Measurements from ENCODE around the gene RMDN2.

Gene RMDN2

DNA sequence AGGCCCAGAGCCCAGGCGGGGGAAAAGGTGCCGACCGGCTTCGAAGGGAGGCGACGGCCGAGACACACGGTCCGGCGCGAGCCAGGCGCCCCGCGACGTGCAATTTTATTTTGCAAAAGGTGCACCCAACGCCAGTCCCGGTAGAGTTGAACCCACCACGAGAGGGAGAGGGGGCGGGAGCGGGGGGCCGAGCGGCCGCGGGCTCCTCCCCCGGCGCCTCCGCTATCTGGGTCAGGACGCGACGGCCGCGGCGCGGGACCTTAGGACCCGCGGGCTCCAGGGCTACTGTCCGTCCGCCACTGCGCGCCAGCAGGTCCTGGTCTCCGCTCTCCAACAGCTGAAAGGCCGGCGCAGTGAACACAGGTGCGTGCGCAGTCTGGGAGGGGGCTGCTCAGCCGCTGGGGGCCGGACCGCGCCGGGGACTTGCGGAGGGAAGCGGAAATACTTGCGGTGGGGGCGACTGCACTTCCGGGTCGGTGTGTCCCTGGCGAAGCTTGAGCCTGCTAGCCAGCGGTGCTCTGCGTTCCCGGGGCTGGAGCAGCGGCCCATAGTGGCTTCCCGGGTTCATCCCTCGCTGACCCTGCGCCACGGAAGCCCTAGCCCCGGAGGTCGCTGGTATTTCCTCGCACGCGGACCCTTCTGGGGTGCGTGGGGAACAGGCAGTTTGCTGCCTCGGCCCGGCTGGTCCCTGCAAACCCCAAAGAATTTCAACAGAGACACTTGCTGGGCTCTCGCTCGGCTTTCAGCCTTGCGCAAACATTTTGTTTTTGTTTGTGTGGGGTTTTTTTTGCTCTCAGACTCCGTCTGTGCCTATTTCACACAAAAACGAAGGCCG lies at the start of gene RMDN2:
Gene RMDN2 (plus strand): TSS at position 225 of the 835 bp plus-strand sequence. CDS start 3,991 bp downstream, outside the sequence.
- peak; percentile 98 for DNase-seq

DNA sequence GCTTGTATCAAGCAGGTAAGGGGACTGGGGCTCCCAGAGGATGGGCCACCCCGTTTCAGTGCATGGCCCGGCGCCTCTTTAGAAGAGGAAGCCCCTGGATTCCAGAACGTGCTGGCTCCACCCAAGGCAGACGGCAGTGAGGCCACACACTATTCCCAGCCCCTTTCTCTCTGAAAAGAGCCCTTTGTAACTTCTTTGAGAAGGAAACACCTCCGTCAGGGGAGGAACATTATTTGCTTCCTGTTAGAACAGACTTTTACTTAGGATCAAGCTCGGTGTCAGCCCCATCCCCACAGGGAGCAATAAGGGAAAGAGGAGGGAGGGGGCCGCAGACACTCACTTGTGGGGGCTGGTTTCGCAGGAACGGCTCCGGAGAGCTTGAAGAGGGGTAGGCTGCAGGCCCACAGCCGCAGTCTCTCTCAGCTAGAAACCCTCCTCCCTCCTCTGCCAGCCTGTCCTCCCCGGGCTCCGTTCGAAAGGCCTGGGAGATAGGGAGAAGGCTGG lies 49.6 kb upstream of the RMDN2 start:
- DNase-seq: peak; percentile 49

GRCh38 chr2:37876227-37876626 lies 48.9 kb upstream of the RMDN2 start:
- DNase-seq: no peak

DNA sequence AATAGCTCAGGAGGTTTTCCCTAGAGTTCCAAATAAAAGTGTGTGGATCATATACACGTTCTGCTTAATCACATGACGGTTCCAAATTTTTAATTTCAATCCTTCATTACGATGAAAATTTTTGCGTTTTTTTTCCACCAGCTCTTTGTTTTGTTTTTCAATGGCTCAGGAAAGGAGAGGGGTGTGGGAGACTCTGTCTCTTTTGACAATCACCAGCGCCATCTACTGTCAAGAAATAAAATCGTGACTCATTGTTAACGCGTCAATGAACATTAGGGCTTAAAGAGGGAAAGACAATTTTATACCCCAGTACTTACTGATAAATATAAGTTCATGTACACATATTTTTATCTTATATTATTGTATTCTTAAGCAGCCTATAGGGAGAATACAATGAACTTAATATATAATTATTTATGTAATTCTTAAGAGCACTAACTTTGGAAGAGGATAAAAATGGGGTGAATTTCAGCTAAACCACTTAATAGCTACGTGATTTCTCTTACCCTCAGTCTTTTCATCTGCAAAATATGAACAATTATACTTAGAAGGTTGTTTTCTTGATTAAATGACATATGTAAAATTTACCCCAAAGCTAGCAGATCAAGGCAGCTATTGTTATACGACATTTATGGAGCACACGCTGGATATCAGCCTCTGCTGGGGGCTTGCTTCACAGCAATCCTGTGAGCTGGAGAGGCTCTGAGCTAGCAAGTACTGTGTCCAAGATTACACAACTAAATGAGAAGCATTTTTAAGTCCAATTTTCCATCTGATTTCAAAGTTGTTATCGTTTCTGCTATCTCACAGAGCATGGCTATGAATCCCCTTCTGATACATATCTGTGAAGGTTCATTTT lies 47.4 kb upstream of the RMDN2 start:
- DNase-seq: peak; percentile 81

- DNase-seq: no peak
Measured at GRCh38 chr2:37878536-37878935, 46.6 kb upstream of the RMDN2 start.

DNA sequence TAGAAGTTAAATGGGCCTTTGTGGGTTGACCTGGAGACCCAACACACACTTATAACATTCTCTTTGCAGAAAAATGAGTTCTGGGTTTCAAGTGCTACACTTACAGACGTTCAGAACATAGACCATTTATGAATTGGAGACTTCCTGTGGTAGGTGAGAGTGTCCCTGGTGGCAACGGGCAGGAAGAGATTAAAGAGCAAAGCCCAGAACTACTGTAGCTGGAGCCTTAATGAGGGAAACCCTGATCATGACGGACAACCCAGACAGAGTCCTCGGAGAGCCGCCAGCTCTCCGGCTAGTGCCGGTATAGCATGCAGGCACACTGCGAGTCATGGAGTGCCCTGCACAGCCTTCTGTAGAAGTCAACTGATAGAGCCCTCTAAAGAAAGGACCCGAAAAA lies 44.5 kb upstream of the RMDN2 start:
- DNase-seq: no peak

- no peak for DNase-seq
Measured at GRCh38 chr2:37881397-37881796, 43.7 kb upstream of the RMDN2 start.

DNA sequence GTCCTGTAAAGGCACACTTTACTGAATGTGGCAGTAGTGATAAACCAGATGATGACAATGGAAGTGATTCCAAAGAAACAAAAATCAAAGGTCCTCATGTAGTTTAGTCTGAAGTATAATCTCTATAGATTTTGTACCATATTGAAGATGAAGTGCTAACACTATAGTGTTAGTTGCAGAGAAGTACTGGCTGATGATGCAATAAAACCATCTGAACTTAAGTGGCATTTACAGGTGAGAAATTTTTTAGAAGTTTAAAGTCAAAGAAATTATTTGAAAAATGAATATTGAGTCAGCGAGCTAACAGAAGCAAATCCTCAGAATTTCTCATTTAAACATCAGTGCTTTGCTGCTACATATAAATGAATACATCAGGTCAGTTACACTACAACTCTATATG lies 43.1 kb upstream of the RMDN2 start:
- DNase-seq: no peak

DNA sequence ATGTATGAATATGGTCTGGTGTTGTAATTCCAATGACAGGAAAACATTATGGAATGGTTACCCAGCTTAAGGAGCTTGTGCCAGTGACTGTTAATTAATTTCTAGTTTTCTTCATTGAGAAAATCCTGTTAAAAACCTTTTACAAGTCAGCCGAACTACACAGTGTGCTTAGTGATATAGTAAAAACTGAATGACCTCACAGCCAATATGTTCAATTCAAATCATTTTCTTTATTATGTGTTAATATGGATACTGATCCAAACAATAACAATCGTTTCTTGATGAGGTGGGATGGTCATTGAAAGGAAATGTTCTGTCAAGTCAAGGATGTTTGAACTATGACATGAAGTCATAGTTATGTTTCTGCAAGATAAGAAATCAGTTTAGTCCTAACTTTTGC lies 41.6 kb upstream of the RMDN2 start:
- DNase-seq: no peak

DNA sequence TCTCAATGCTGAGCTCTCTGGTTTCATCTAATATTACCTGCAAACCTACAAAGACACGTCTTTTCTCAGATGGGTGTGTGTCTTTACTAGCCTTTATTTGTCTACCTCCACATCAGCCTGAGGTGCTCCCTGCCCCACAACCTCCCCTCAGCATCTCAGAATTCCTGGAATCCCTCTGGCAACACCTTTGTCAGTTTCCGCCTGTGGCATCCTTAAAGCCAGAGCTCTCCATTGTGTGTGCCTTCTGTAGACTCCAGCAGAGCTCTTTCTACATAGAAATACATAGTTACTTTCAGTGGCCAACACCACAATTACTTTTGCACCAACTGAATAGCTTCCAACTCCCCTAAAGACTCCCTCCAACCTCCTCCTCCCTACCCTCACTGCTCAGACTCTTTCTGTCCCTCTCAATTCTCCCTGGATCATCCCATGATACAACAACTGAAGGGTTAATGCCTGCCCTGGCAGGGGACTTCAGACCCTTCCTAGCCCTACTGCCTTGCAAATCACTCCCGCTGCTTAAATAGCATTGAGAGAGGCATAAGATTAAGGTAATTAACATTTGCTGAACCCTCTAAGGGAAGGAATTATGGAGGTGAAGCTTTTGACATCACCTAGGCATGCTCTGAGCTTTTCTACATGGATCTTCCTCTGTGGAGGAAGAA lies 39.6 kb upstream of the RMDN2 start:
- no peak for DNase-seq

DNA sequence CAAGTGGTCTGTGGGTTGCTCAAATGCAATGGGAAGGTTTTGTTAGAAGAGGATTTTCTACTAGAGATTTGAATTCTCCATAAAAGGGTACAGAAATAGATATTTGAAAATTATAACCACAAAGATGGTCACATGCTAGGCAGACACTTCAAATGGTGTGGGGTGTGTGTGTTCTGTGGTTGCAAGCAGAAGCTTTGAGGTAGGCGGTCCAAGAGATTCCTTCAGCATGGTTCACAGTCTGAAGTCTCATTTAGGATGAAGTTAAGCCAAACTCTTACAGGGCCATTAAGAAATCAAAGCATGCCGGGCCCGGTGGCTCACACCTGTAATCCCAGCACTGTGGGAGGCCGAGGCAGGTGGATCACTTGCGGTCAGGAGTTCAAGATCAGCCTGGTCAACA lies 38.3 kb upstream of the RMDN2 start:
- no peak for DNase-seq

- no peak for DNase-seq
Measured at GRCh38 chr2:37887286-37887685, 37.8 kb upstream of the RMDN2 start.

DNA sequence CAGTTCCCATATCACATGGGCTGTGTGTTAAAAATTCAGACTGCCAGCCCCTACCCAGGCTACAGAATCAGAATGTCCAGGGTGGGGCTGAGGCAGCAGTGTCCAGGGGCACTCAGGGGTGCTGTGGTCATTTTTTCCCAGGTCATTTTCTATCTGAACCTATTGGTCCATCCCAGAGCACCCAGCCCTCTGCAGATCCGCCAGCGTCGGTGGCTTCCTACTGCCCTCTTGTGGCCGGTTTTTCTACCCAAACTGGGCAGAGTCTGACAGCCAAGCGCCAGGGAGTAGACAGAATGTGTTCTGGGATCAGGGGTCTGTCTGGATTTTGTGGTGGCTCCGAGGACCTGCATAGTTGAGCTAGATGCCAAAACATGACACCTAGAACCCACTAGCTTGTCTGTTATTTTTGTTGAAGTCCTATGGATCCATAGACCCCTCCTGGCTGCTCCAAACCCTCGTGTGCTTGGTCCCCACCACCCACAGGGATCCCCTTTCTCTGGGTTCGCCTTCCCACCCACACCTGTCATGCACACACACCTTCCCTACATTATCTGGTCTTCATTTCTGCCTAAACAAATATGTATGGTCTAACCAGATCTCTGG lies 34.1 kb upstream of the RMDN2 start:
- DNase-seq: peak; percentile 80

DNA sequence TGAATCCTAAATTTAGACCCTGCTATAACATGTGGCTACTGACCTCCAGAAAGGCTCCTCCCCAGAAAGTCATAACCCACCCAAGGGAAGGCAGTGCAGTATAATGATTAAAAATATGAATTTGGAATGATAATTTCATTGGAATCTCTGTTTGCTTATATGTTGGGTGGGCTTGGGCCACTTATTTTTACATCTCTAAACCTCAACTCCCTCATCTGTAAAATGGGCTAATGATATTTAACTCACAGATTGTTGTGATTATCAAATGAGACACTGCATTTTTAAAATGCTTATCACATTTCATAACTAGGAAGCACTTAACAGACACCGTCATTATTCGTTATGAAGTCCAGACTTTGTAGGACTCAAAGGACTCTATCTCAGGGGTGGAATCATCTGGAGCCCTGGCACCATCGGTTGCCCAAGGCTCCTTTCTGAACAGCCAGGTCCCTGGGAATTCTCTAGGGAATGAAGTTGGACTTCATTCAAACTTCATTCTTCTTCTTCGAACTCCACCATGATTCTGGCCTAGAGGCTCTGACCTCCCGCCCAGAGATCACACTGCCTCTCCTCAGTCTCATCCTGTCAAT lies 33.1 kb upstream of the RMDN2 start:
- no peak for DNase-seq

- DNase-seq: no peak
Measured at GRCh38 chr2:37892436-37893114, 32.5 kb upstream of the RMDN2 start.

DNA sequence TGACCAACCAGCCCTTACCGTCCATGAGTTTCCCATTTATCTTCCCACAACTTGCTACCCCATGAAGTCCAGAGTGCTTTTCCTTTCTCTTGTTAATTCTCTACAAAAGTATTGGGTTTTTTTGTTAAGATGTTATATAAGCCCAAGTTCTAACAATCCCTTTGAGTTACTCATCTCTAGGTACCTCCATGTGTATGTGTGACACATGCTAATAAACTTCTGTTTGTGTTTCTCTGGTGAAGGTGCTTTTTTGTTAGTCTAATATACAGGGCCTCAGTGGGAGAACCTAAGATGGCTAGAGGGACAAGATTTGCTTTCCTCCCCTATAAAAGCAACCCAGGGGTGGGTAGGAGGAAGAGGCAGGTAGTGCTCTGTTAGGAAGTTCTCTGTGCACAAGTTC lies 31.8 kb upstream of the RMDN2 start:
- no peak for DNase-seq

DNA sequence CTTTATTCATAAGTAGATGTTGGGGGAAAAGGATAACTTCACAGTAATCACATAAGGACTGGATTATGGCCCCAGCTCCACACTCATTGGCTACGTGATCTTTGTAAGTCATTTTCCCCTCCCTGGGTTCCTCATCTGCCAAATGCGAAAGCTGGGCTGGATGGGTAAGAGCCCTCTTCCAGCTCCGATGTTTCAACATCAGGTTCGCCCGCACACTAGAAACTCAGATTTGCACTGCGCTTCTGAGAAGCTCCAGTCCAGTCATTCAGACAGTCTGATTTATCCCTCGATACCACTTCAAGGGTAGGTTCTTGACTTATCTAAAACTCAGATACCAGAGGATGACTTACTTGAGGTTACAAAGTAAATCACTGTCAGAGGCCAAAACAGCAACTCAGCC lies 31.0 kb upstream of the RMDN2 start:
- no peak for DNase-seq

GRCh38 chr2:37894601-37895000 lies 30.5 kb upstream of the RMDN2 start:
- no peak for DNase-seq

DNA sequence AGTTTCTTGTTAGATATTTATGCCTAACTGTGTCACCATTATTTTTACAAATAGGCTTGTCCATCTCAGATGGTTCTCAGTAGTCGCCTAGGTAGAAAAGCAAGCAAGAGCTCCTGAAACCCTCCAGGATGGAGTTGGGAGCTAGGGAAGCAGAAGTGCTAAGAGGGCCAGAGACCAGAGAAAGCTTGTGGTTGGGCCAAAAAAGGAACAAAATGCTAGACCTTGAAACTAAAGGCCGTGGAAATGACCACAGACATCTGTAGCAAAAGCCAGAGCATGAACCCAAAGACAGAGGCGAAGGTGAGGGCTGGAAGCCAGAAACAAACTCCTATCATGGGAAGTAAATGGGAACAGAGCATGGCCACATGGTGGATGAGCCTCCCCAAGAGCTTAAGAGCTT lies 29.9 kb upstream of the RMDN2 start:
- no peak for DNase-seq

- no peak for DNase-seq
Measured at GRCh38 chr2:37896319-37896718, 28.8 kb upstream of the RMDN2 start.

DNA sequence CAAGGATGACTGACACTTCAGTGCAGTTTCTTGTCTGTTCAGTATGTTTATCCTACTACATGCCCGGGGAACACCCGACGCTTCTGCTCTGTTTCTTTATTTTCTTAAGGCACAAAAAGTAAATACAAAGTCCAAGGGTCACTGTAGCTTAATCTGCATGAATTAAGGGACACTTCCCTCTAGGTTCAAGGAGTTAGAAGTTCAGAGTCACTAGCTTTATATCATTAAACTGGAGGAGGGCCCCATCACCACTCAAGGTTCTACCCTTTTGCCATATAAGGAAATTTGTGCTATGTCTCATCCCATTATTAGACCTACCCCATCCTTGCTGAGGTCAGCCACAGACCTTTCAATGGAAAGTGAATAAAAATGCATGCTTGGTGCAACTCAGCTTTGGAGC lies 27.6 kb upstream of the RMDN2 start:
- DNase-seq: no peak

- DNase-seq: no peak
Measured at GRCh38 chr2:37898448-37898847, 26.6 kb upstream of the RMDN2 start.

Data from retina (tissue), 1 donor.